GM21526 (cell line): ENCODE measurements around the gene MED12.
"Not testable (repeated sequence)": the region's sequence is repeated elsewhere in the genome, so short reads cannot be mapped to it uniquely, and the experiment has no call there.

Experiments
- ATAC-seq: cut with Tn5 transposase; IDR thresholded peaks from one replicate; pipeline ENCODE4 v1.9.1; 2021; ENCODE audit warnings: moderate library complexity; ENCODE audit not compliant: unreplicated experiment, low FRiP score

MED12 gene

DNA sequence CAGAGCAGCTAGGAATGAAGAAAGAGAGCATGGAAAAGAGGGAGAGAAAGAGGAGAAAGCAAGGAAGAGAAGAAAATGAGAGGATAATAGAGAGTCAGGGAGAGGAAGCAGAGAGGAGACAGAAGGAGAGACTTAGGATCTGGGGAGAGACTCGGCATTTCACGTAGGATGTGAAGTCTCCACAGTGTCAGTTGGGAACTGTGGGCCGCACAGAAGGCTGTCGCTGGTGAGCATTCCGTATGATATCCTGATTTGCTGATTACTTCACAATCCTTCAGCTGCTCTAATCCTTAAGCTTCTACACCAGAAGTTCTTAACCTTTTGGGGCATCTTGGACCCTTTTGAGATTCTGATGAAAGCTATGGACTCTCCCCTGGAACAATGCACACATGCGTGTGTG lies 40.2 kb downstream of the MED12 start:
- ATAC-seq: no peak

DNA sequence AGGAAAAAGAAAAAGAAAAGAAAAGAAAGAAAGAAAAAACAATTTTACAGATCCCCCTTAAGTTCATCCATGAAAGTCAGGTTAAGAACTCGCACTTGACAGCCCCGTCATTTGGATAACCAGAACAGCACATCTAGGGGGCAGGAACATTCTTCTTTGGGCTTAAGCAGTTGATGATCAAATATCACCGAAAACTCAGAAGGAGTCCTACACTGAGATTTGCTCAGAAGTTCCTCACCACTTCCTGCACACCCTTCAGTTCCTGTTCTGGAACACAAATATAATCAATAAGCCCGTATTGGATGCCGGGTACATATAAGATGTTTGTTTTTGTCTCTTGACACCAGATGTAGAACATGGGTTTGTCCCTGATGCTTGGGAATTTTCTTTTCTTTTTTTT lies 40.9 kb downstream of the MED12 start:
- ATAC-seq: no peak

- no peak for ATAC-seq
These were observed 42.1 kb downstream of the MED12 start for GRCh38 chrX:71160475-71160874.

- ATAC-seq: no peak
These were observed 44.6 kb downstream of the MED12 start for GRCh38 chrX:71162981-71163380.

GRCh38 chrX:71164071-71164470 lies 45.7 kb downstream of the MED12 start:
- no peak for ATAC-seq

DNA sequence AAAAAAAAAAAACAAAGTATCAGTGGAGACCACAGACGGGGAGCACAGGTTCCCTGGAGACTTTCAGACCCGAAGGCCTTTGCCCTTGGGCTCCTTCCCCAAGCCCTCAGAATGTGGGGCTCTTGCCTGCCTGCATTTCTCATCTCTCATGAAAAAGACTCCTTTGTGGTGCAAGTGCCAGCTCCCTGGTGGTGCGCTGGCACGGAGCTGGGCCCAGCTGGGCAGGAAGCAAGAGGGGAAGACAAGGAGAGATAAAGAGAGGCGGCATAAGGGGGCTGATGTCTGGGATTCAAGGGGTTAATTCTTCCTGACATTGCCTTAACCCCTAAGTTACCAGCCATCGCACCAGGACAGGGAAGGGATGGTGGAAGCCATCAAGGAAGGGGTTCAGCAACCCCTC lies 48.1 kb downstream of the MED12 start:
- no peak for ATAC-seq

- ATAC-seq: no peak
These were observed 48.8 kb downstream of the MED12 start for GRCh38 chrX:71167031-71167781.

DNA sequence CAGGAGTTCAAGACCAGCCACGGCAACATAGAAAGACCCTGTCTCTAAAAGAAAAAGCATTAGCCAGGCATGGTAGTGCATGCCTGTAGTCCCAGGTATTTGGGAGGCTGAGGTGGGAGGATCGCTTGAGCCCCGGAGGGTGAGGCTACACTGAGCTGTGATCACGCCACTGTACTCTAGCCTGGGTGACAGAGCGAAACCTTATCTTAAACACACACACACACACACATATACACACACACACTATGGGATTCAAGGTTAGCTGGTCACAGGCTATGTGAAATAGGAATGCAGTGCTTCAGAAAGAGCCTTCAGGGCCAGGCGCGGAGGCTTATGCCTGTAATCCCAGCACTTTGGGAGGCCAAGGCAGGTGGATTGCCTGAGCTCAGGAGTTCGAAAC lies 49.7 kb downstream of the MED12 start:
- no peak for ATAC-seq

DNA sequence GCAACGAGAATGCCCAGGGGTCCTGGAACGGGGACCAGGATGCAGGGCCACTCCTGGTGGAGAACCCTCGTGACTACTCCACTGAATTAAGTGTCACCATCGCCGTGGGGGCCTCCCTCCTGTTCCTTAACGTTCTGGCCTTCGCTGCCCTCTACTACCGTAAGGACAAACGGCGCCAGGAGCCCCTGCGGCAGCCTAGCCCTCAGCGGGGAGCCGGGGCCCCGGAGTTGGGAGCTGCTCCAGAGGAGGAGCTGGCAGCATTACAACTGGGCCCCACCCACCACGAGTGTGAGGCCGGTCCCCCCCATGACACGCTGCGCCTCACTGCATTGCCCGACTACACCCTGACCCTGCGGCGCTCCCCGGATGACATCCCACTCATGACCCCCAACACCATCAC lies 51.2 kb downstream of the MED12 start:
- ATAC-seq: no peak

DNA sequence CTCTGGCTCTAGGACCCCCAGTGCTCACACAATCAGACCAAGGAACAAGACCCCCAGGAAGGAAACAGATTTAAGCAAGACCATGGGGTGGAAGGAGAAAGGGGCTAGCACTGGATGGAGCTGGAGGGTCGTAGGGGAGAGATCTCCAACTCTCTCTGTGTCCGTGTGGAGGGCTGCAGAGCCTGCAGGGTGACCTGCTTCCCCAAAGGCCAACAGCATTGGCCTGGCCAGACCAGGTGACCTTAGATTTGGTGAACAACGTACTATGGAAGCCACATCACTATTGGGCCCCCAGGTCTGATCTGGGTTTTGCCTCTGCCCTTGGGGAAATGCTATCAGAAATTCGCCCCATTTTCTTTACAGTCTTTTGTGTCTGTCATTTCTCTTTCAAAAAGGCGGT lies 52.3 kb downstream of the MED12 start:
- ATAC-seq: no peak

DNA sequence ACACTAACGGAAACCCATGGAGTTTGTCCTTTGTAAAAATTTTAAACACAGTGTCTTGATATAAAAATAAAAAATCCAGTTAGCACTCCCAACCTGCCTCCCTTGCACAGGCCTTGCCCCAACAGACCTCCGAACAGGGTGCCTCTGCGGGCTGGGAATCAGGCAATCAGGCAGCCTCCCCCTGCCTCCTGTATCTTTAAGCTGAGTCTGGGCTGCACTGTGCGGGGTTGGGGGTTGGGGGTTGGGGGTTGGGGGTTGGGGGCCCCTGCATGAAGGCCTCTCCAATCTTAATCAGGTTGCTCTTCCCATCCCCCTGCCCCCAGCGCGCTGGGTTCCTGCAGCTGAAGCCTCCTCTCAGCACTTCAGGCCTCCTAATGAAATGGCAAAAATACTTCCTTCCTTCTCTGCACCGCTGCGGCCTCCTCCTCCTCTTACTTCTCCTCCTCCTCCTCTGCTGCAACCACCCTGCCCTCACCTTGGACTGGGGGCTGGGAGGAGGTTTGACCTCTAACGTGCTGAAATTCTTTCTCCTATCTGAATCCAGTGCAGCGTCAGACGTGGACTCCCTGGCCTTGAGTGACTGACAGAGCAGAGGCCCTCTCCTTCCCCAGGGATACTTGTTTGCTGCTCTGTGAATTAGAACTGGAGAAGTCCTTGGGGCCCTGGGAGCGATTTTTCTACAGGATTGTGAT lies 52.9 kb downstream of the MED12 start:
- no peak for ATAC-seq

GRCh38 chrX:71173440-71173839 lies 55.0 kb downstream of the MED12 start:
- ATAC-seq: no peak

GRCh38 chrX:71174795-71175194 lies 56.4 kb downstream of the MED12 start:
- ATAC-seq: no peak

DNA sequence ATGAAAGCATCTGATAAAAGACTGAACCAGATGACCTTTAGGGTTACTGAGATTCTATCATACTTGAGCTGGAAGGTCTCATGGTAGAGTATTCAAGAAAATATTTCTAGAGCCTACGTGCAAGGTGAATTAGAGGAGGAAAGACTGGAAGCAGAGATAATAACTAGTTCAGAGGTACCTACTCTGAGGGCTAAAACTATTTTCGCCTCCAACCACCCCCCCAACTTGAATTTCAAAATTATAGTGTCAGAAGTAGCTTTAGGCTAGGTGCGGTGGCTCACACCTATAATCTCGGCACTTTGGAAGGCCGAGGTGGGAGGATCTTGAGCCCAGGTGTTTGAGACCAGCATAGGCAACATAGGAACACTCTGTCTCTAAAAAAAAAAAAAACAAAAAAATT lies 57.1 kb downstream of the MED12 start:
- no peak for ATAC-seq

DNA sequence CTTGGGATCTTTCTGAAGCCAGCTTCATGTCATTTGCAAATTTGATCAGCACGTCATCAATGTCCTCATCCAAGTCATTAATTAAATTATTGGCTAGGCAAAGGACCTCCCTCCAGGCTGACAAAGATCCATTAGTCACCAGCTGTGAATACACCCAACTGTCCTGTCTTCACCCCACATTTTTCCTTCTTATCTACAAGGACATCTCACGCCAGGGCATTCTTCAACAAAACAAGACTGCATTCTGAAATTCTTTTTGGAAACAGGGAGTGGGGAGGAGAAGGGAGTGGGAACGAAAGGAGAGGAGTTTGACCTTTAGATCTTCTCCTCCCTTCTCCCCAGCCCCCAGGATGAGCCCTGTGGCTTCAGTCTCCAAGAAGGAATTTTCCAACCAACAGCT lies 58.9 kb downstream of the MED12 start:
- ATAC-seq: no peak

GRCh38 chrX:71178908-71179307 lies 60.5 kb downstream of the MED12 start:
- no peak for ATAC-seq

DNA sequence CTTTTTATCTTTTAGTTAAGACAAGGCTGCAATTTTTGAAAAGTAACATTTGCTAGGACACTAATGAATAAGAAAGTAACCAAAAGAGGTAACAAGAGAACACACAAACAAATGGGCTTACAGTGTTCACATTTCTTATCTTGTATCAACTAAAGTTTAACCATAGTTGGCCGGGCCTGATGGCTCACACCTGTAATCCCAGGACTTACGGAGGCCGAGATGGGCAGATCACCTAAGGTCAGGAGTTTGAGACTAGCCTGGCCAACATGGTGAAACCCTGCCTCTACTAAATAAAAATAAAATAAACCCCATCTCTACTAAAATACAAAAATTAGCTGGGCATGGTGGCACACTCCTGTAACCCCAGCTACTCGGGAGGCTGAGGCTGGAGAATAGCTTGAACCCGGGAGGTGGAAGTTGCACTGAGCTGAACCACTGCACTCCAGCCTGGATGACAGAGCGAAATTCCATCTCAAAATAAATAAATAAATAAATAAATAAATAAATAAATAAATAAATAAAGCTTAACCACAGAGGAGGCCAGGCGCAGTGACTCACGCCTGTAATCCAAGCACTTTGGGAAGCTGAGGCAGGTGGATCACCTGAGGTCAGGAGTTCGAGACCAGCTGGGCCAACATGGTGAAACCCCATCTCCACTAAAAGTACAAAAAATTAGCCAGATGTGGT lies 62.3 kb downstream of the MED12 start:
- ATAC-seq: not testable (repeated sequence)

DNA sequence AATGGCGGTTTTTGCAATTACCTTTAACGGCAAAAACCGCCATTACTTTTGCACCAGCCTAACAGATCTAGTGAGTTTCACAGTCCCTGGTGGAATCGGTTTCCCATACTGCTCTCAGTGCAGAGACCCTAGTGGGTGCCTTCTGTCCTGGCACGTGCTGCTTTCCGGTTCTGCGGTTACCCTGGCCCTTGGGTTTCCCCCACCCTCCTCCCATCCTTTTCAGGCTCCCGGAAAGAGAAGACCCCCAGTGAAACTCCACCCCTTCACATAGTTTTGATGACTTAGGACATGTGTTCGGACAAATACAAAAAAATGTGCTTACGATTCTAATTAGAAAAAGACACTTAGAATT lies 63.1 kb downstream of the MED12 start:
- ATAC-seq: peak; percentile 13

DNA sequence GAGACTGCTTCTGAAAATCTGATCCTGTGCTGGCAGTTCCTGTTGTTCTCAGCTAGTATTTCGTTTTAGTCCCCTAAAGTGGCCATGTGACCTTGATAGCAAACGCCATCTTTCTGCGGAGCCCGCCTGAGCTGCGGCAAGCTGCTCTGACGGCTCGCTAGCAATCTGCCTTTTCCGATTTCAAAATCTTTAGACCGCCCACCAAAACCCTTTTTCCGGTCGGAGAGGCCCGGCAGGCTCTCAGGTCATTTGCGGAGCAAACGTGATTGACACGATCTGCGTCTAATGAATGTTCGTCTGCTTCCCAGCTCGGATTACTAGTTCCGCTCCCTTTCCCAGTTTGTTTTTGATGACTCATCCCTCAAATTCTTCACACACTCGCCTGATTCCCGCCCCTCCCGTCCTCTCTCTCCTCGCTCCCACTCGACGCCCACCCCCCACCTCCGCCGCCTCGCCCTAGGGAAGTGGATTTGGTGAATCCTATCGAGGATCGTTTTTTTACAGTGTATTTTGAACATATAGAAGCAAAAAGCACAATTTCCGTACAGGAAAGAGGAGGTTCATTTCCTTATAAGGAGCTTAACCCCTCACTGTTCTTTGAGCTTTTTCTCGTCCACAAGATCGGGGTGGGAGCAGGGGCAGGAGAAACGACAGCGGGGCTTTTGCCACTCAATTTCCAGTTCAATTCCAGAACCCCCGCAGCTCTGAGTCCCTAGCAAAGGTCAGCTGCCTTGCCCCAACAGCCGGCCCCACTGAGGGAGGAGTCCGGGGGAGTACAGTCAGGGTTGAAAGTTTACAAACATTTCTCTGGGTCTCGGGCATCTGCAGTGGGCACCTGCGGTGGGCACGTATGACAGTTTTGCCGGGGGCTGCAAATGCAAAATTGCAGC lies 63.8 kb downstream of the MED12 start:
- peak; percentile 81 for ATAC-seq

- ATAC-seq: no peak
These were observed 64.5 kb downstream of the MED12 start for GRCh38 chrX:71182871-71183270.

DNA sequence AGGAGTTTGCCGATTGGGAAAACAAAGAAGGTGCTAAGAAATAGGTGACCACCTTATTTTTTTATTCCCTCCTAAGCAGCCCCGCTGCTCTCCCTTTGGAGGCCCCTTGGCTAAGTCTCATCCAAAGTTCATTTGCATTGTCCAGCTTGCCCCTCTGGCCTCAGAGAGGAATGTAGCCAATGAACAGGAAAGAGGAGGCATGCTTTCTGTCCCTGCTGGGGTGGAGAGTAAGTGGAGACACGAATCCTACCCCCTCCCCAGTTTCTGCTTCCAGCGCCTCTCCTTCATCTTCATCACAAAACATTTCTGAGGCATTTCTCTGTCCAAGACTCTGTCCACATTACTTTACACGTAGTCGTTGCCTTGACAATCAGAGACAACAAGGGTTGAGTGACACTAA lies 64.9 kb downstream of the MED12 start:
- ATAC-seq: no peak
